Measurements from ENCODE around the gene SORBS1.
"Not testable (repeated sequence)": the region's sequence is repeated elsewhere in the genome, so short reads cannot be mapped to it uniquely, and the experiment has no call there.

Gene SORBS1

GRCh38 chr10:95482501-95483233 is 78.5 kb downstream of the SORBS1 start:
- no peak for DNase-seq (ENCODE audit: low spot score)

GRCh38 chr10:95480901-95481491 is 80.2 kb downstream of the SORBS1 start:
- DNase-seq (ENCODE audit: low spot score) = peak; percentile 85

- DNase-seq (ENCODE audit: low spot score) = no peak
Observed at GRCh38 chr10:95480102-95480900, 80.9 kb downstream of the SORBS1 start.

- DNase-seq (ENCODE audit: low spot score) = no peak
Observed at GRCh38 chr10:95478935-95479334, 82.2 kb downstream of the SORBS1 start.

GRCh38 chr10:95478185-95478584 is 83.0 kb downstream of the SORBS1 start:
- no peak for DNase-seq (ENCODE audit: low spot score)

GRCh38 chr10:95477175-95477520 is 84.0 kb downstream of the SORBS1 start:
- DNase-seq (ENCODE audit: low spot score) = no peak

- no peak for DNase-seq (ENCODE audit: low spot score)
Observed at GRCh38 chr10:95476469-95477174, 84.5 kb downstream of the SORBS1 start.

- DNase-seq (ENCODE audit: low spot score) = peak; percentile 30
Observed at GRCh38 chr10:95475827-95476468, 85.2 kb downstream of the SORBS1 start.

GRCh38 chr10:95475003-95475383 is 86.2 kb downstream of the SORBS1 start:
- no peak for DNase-seq (ENCODE audit: low spot score)

GRCh38 chr10:95474228-95475002 is 86.8 kb downstream of the SORBS1 start:
- DNase-seq (ENCODE audit: low spot score) = peak; percentile 29

GRCh38 chr10:95472304-95473088 is 88.7 kb downstream of the SORBS1 start:
- DNase-seq (ENCODE audit: low spot score) = no peak

GRCh38 chr10:95469676-95470075 is 91.5 kb downstream of the SORBS1 start:
- no peak for DNase-seq (ENCODE audit: low spot score)

GRCh38 chr10:95469251-95469650 is 91.9 kb downstream of the SORBS1 start:
- no peak for DNase-seq (ENCODE audit: low spot score)

GRCh38 chr10:95467642-95468041 is 93.5 kb downstream of the SORBS1 start:
- not testable (repeated sequence) for DNase-seq (ENCODE audit: low spot score)

- DNase-seq (ENCODE audit: low spot score) = peak; percentile 56
Observed at GRCh38 chr10:95467162-95467599, 94.0 kb downstream of the SORBS1 start.

- DNase-seq (ENCODE audit: low spot score) = no peak
Observed at GRCh38 chr10:95466436-95466835, 94.7 kb downstream of the SORBS1 start.

GRCh38 chr10:95464280-95464679 is 96.9 kb downstream of the SORBS1 start:
- peak; percentile 57 for DNase-seq (ENCODE audit: low spot score)

- DNase-seq (ENCODE audit: low spot score) = no peak
Observed at GRCh38 chr10:95462740-95463667, 98.2 kb downstream of the SORBS1 start.

- DNase-seq (ENCODE audit: low spot score) = no peak
Observed at GRCh38 chr10:95461611-95462010, 99.6 kb downstream of the SORBS1 start.
